Measurements from ENCODE around the gene ACOXL.

DNA sequence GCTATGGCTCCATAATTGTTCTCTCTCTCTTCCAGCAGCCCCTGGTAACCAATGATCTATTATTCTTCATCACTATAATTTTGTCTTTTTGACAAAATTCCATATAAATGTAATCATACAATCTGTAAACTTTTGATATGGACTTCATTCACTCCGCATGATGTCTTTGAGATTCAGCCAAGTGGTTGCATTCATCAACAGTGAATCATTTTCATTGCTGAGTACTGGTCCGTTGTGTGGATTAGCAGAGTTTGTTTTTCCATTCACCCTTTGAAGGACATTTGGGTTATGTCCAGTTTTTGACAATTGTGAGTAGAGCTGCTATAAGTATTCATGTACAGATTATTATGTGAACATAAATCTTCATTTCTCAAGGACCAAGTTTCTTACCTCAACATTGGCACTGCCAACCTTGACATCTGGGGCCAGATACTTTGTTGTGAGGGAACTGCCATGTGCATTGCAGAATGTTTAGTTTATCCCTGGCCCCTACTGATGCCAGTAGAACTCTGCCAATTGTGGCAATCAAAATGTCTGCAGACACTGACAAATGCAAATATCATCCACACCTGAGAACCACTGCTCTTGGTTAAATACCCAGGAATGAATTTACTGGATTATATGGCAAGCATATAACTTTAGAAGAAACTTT lies 340.0 kb downstream of the ACOXL start:
- TF ChIP-seq, protein P1, sequence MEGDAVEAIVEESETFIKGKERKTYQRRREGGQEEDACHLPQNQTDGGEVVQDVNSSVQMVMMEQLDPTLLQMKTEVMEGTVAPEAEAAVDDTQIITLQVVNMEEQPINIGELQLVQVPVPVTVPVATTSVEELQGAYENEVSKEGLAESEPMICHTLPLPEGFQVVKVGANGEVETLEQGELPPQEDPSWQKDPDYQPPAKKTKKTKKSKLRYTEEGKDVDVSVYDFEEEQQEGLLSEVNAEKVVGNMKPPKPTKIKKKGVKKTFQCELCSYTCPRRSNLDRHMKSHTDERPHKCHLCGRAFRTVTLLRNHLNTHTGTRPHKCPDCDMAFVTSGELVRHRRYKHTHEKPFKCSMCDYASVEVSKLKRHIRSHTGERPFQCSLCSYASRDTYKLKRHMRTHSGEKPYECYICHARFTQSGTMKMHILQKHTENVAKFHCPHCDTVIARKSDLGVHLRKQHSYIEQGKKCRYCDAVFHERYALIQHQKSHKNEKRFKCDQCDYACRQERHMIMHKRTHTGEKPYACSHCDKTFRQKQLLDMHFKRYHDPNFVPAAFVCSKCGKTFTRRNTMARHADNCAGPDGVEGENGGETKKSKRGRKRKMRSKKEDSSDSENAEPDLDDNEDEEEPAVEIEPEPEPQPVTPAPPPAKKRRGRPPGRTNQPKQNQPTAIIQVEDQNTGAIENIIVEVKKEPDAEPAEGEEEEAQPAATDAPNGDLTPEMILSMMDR (IDR thresholded peaks at IDR 0.05; ENCODE audit: low read depth, low read length, poor library complexity, severe bottlenecking): no peak
- no peak for TF ChIP-seq EZH2phosphoT487 (IDR thresholded peaks at IDR 0.05; ENCODE audit: borderline replicate concordance, low read length)
